ENCODE data around the gene MRPL46. TPM values are rescaled to one million over a fixed set of nuclear protein-coding genes. Genes with fewer than 3 reads are reported as not detected.

MRPL46 gene
- total and polyA plus RNA-seq, 2 donors (not counting 3 experiments of a cell fraction or from before 2014, with no cell fraction given): 24.5 to 30.9 TPM

DNA sequence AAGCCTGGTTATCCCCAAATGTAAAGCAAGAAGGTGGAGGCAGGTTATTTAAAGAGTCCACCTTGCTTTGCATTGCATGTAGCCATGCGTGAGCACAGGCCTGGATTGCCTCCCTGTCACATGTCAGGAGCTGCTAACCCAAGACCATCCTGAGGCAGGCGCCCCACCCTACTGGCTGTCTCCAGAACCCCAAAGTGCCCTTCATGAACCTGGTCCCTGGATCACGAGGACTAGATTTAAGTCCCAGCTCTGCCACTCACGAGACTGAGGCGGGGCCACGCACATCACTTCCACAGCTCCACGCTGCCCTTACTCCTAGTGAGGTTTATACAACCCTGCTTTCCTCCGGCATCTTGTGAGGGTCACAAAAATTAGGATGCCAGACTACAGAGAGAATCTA lies 17.6 kb downstream of the MRPL46 start:
- Histone ChIP-seq H4K20me1 (replicated peaks; ENCODE audit: control insufficient read depth, extremely low read depth, insufficient read depth, low read length) (no peaks in the 10 kb centered on the region), H3K79me2 (ENCODE audit: control insufficient read depth, insufficient read depth, low read length) (no peaks in the 10 kb centered on the region), H2AFZ (ENCODE audit: low read depth, low read length) (no peak overlapping the region), H3K9me3 (replicated peaks; ENCODE audit: control insufficient read depth, insufficient read depth, low read length) (no peaks in the 10 kb centered on the region), H3K27ac (ENCODE audit: insufficient read depth, low read depth, low read length) (no peak overlapping the region), H3K9me1 (replicated peaks; ENCODE audit: control insufficient read depth, extremely low read depth, insufficient read depth, low read length) (no peaks in the 10 kb centered on the region), H3K4me1 (ENCODE audit: control insufficient read depth, extremely low read depth, insufficient read depth, low read length) (peaks cover 8% of the 10 kb centered on the region), H3K9ac (replicated peaks; ENCODE audit: extremely low read depth, insufficient read depth, low read length) (no peak overlapping the region), H3K36me3 (ENCODE audit: control insufficient read depth in 2 of 2, extremely low read depth in 1 of 2, insufficient read depth in 2 of 2, low read length in 2 of 2) (no peaks in the 10 kb centered on the region), H3K27me3 (ENCODE audit: control insufficient read depth in 2 of 2, insufficient read depth in 2 of 2, low read length in 2 of 2) (peaks cover 0 to 1% of the 10 kb centered on the region in 2 experiments), H3K4me3 (replicated peaks in 1 of 3; ENCODE audit: insufficient read depth in 1 of 3, low read depth in 1 of 3, low read length in 3 of 3) (no peak overlapping the region), H3K4me2 (ENCODE audit: insufficient read depth, low read length) (no peak overlapping the region)
- CTCF ChIA-PET: interaction anchor here (0.6 to 2.3 kb wide), 12 partner anchors 10 to 207 kb away, joined by 3 to 10 read pairs (median 4); partner anchors contain the start of genes MRPL46 and MRPS11
- intact Hi-C loops (cut with micrococcal nuclease): no loop called here
- POLR2A ChIA-PET: no interaction called here
- BruUV-seq (replicated peaks): no TSS peak
- DNase-seq (ENCODE audit: low read depth, low spot score): no peak
- dilution Hi-C loops (cut with MboI; ENCODE audit: extremely low pct_ligation_motif_present, low sequenced_read_pairs): no loop called here
- TF ChIP-seq MYC (IDR thresholded peaks at IDR 0.05; ENCODE audit: low read depth, low read length) (no peak), FOS (IDR thresholded peaks at IDR 0.05; ENCODE audit: borderline replicate concordance, insufficient read depth, low read length) (no peak), POLR2A (IDR thresholded peaks at IDR 0.05; ENCODE audit: low read depth, low read length) (no peak), GATA2 (IDR thresholded peaks at IDR 0.05; ENCODE audit: insufficient read depth, insufficient read length, low read depth, low read length) (no peak), EZH2 (IDR thresholded peaks at IDR 0.05; ENCODE audit: borderline replicate concordance, low read depth, low read length, severe bottlenecking) (no peak), POLR2AphosphoS5 (IDR thresholded peaks at IDR 0.05; ENCODE audit: insufficient read depth, low read depth, low read length) (no peak), JUN (IDR thresholded peaks at IDR 0.05; ENCODE audit: borderline replicate concordance, insufficient read depth, insufficient read length, low read depth) (no peak)
- TF ChIP-seq, protein P1, sequence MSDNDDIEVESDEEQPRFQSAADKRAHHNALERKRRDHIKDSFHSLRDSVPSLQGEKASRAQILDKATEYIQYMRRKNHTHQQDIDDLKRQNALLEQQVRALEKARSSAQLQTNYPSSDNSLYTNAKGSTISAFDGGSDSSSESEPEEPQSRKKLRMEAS (IDR thresholded peaks at IDR 0.05; ENCODE audit: insufficient read depth, insufficient read length): no peak
- TF ChIP-seq, protein P2, sequence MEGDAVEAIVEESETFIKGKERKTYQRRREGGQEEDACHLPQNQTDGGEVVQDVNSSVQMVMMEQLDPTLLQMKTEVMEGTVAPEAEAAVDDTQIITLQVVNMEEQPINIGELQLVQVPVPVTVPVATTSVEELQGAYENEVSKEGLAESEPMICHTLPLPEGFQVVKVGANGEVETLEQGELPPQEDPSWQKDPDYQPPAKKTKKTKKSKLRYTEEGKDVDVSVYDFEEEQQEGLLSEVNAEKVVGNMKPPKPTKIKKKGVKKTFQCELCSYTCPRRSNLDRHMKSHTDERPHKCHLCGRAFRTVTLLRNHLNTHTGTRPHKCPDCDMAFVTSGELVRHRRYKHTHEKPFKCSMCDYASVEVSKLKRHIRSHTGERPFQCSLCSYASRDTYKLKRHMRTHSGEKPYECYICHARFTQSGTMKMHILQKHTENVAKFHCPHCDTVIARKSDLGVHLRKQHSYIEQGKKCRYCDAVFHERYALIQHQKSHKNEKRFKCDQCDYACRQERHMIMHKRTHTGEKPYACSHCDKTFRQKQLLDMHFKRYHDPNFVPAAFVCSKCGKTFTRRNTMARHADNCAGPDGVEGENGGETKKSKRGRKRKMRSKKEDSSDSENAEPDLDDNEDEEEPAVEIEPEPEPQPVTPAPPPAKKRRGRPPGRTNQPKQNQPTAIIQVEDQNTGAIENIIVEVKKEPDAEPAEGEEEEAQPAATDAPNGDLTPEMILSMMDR (IDR thresholded peaks at IDR 0.05; ENCODE audit: extremely low read depth in 1 of 2, insufficient read depth in 1 of 2, low read depth in 1 of 2, low read length in 2 of 2): no peak
- FAIRE-seq: no peak

All from endothelial cell of umbilical vein (primary cell).